Activated B cell treated with CpG ODN at 0.5 μM for 24 hours (primary cell): ENCODE results near the gene EHMT1. TPM values are rescaled to one million over a fixed set of nuclear protein-coding genes. Genes with fewer than 3 reads are reported as not detected.
A peak's percentile ranks its signal among the peaks of the same experiment; 100 is the strongest.

Experiments
- ATAC-seq: fragments of 200-7000 bp; cut with Tn5 transposase; one replicate; pipeline ENCODE4 v1.10.0; 2021; ENCODE audit warnings: low read depth, mild to moderate bottlenecking, moderate library complexity
- CTCF ChIA-PET: fragments of 350-600 bp; sonication (Branson Sonifier 250); formaldehyde crosslinking; loops from one replicate; lab custom pipeline; 2021; ENCODE audit warnings: antibody characterized with exemption; lab: Charles Lee
- POLR2A ChIA-PET: fragments of 350-600 bp; sonication (Branson Sonifier 250); formaldehyde crosslinking; loops from one replicate; lab custom pipeline; 2021; ENCODE audit warnings: antibody characterized with exemption; lab: Charles Lee
- DNase-seq: peaks from one replicate; pipeline ENCODE4 v3.0.0; 2022
- H3K27ac Mint-ChIP-seq: one replicate; pipeline ENCODE4 v1.8.0; 2020; ENCODE audit warnings: mixed read lengths
- H3K27me3 Mint-ChIP-seq: one replicate; pipeline ENCODE4 v1.8.0; 2021; ENCODE audit warnings: mixed read lengths
- H3K36me3 Mint-ChIP-seq: one replicate; pipeline ENCODE4 v1.8.0; 2021; ENCODE audit warnings: low read depth, mixed read lengths
- H3K4me1 Mint-ChIP-seq: one replicate; pipeline ENCODE4 v1.8.0; 2021; ENCODE audit warnings: mixed read lengths
- H3K4me3 Mint-ChIP-seq: one replicate; pipeline ENCODE4 v1.8.0; 2020; ENCODE audit warnings: mild to moderate bottlenecking, mixed read lengths
- H3K9me3 Mint-ChIP-seq: one replicate; pipeline ENCODE4 v1.8.0; 2020; ENCODE audit warnings: mixed read lengths
- CTCF ChIP-seq: fragments of 200-600 bp; IDR thresholded peaks from one replicate; pipeline ENCODE4 v1.8.0; 2022; ENCODE audit warnings: antibody characterized with exemption, mild to moderate bottlenecking
- intact Hi-C: fragments of 100-400 bp; cut with micrococcal nuclease; formaldehyde crosslinking; loops from one replicate; pipeline ENCODE4 v1.15.1; 2024
- total RNA-seq: library from RNA; stranded (reverse); gene quantifications from 2 replicates; pipeline ENCODE4 v1.2.3, GENCODE V29; 2022

EHMT1 gene
- total RNA-seq, 1 donor from 2014 or later, result 163 TPM

- H3K27ac Mint-ChIP-seq, result no peak overlapping the region
- POLR2A ChIA-PET, result no interaction called here
- H3K4me1 Mint-ChIP-seq, result peaks cover 6% of the 10 kb centered on the region
- DNase-seq (no peak), ATAC-seq (no peak)
- TF ChIP-seq CTCF, result no peak
- CTCF ChIA-PET, result no interaction called here
- H3K27me3 Mint-ChIP-seq, result no peaks in the 10 kb centered on the region
- no peaks in the 10 kb centered on the region for H3K9me3 Mint-ChIP-seq
- intact Hi-C loops, result no loop called here
- H3K36me3 Mint-ChIP-seq, result peaks cover 72% of the 10 kb centered on the region
- no peak overlapping the region for H3K4me3 Mint-ChIP-seq
Measured at GRCh38 chr9:137818286-137818685, 199.5 kb downstream of the EHMT1 start.

- H3K36me3 Mint-ChIP-seq, result peaks cover 71% of the 10 kb centered on the region
- ChIA-PET CTCF (no interaction called here), POLR2A (no interaction called here)
- intact Hi-C loops, result no loop called here
- no peak overlapping the region for H3K27ac Mint-ChIP-seq
- peaks cover 18% of the 10 kb centered on the region for H3K4me1 Mint-ChIP-seq
- ATAC-seq (no peak), DNase-seq (no peak)
- no peak overlapping the region for H3K4me3 Mint-ChIP-seq
- no peaks in the 10 kb centered on the region for H3K27me3 Mint-ChIP-seq
- no peak for TF ChIP-seq CTCF
- no peaks in the 10 kb centered on the region for H3K9me3 Mint-ChIP-seq
Measured at GRCh38 chr9:137820161-137820855, 201.5 kb downstream of the EHMT1 start.

GRCh38 chr9:137823986-137824771 is 205.4 kb downstream of the EHMT1 start:
- Mint-ChIP-seq H3K9me3 (no peaks in the 10 kb centered on the region), H3K4me1 (peaks cover 27% of the 10 kb centered on the region), H3K36me3 (peaks cover 73% of the 10 kb centered on the region), H3K4me3 (no peak overlapping the region), H3K27ac (peak overlapping the region; percentile 36), H3K27me3 (no peaks in the 10 kb centered on the region)
- ChIA-PET CTCF (interaction anchor here (0.8 kb wide), 1 partner anchor 151 kb away, joined by 3 read pairs; no protein-coding TSS in a partner anchor), POLR2A (no interaction called here)
- ATAC-seq (no peak), DNase-seq (no peak)
- no peak for TF ChIP-seq CTCF
- intact Hi-C loops, result no loop called here

GRCh38 chr9:137825324-137825989 is 206.7 kb downstream of the EHMT1 start:
- Mint-ChIP-seq H3K4me3 (peak overlapping the region; percentile 5), H3K36me3 (peaks cover 73% of the 10 kb centered on the region), H3K4me1 (peaks cover 27% of the 10 kb centered on the region), H3K27ac (peak overlapping the region; percentile 38), H3K9me3 (no peaks in the 10 kb centered on the region), H3K27me3 (no peaks in the 10 kb centered on the region)
- no peak for TF ChIP-seq CTCF
- intact Hi-C loops, result loop anchor here (1.0 kb wide), 1 partner anchor 64 kb away; no protein-coding TSS in a partner anchor
- ChIA-PET CTCF (interaction anchor here (0.8 kb wide), 1 partner anchor 153 kb away, joined by 3 read pairs; no protein-coding TSS in a partner anchor), POLR2A (interaction anchor here (0.6 kb wide), 2 partner anchors 64 to 108 kb away, joined by 3 to 8 read pairs; no protein-coding TSS in a partner anchor)
- DNase-seq, result peak; percentile 47
- ATAC-seq, result peak; percentile 98
